WTC11 (cell line): ENCODE measurements around the gene TIMM9.

Source experiments
- ATF3 ChIP-seq: sonication (generic); formaldehyde crosslinking; conservative IDR thresholded peaks from 2 replicates; pipeline ENCODE4 v1.8.1; 2022; ENCODE audit warnings: mild to moderate bottlenecking, missing genetic modification reagents
- CTCF ChIP-seq: fragments of 200-600 bp; IDR thresholded peaks from 2 replicates; pipeline ENCODE4 v1.8.0; 2022; ENCODE audit warnings: antibody characterized with exemption
- ESRRA ChIP-seq: sonication (generic); formaldehyde crosslinking; IDR thresholded peaks from 2 replicates; pipeline ENCODE4 v1.8.1; 2022; ENCODE audit warnings: mild to moderate bottlenecking, missing genetic modification reagents, borderline replicate concordance
- ETV6 ChIP-seq: sonication (generic); formaldehyde crosslinking; IDR thresholded peaks from 2 replicates; pipeline ENCODE4 v1.8.1; 2022; ENCODE audit warnings: mild to moderate bottlenecking, missing genetic modification reagents
- IRF2 ChIP-seq: sonication (generic); formaldehyde crosslinking; IDR thresholded peaks from 2 replicates; pipeline ENCODE4 v1.8.0; 2022; ENCODE audit warnings: low read depth, missing genetic modification reagents, borderline replicate concordance
- JUN ChIP-seq: sonication (generic); formaldehyde crosslinking; IDR thresholded peaks from 2 replicates; pipeline ENCODE4 v1.8.0; 2023; ENCODE audit warnings: mild to moderate bottlenecking, missing genetic modification reagents
- SP1 ChIP-seq: sonication (generic); formaldehyde crosslinking; conservative IDR thresholded peaks from 2 replicates; pipeline ENCODE4 v1.8.1; 2022; ENCODE audit warnings: missing genetic modification reagents
- ZNF423 ChIP-seq: fragments of 250-450 bp; sonication (Bioruptor Pico); IDR thresholded peaks from 2 replicates; pipeline ENCODE4 v2.1.2; 2022; ENCODE audit warnings: mild to moderate bottlenecking, moderate library complexity
- ZSCAN18 ChIP-seq: fragments of 250-450 bp; sonication (Bioruptor Pico); IDR thresholded peaks from 2 replicates; pipeline ENCODE4 v2.1.2; 2022; ENCODE audit warnings: mild to moderate bottlenecking, moderate library complexity
- TF ChIP-seq, protein P1 (sequence below): sonication (generic); formaldehyde crosslinking; IDR thresholded peaks from 2 replicates; pipeline ENCODE4 v1.8.0; 2022; ENCODE audit warnings: mild to moderate bottlenecking, missing genetic modification reagents
- TF ChIP-seq, protein P2 (sequence below): sonication (generic); formaldehyde crosslinking; IDR thresholded peaks from 2 replicates; pipeline ENCODE4 v1.8.0; 2022; ENCODE audit warnings: mild to moderate bottlenecking, missing genetic modification reagents

- TF ChIP-seq, protein P1, sequence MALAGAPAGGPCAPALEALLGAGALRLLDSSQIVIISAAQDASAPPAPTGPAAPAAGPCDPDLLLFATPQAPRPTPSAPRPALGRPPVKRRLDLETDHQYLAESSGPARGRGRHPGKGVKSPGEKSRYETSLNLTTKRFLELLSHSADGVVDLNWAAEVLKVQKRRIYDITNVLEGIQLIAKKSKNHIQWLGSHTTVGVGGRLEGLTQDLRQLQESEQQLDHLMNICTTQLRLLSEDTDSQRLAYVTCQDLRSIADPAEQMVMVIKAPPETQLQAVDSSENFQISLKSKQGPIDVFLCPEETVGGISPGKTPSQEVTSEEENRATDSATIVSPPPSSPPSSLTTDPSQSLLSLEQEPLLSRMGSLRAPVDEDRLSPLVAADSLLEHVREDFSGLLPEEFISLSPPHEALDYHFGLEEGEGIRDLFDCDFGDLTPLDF (CRISPR knock-in tag): no peak
- TF ChIP-seq ZNF423 (no peak), ZSCAN18 (CRISPR knock-in tag) (no peak), SP1 (CRISPR knock-in tag) (no peak), CTCF (no peak), ETV6 (CRISPR knock-in tag) (no peak), ESRRA (CRISPR knock-in tag) (no peak), JUN (no peak), ATF3 (CRISPR knock-in tag) (no peak), IRF2 (no peak)
- TF ChIP-seq, protein P2, sequence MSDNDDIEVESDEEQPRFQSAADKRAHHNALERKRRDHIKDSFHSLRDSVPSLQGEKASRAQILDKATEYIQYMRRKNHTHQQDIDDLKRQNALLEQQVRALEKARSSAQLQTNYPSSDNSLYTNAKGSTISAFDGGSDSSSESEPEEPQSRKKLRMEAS (CRISPR knock-in tag): no peak
These were observed 31.8 kb downstream of the TIMM9 start for GRCh38 chr14:58395562-58395811.
